ENCODE results near the gene ATP6V1F.

Gene ATP6V1F, protein sequence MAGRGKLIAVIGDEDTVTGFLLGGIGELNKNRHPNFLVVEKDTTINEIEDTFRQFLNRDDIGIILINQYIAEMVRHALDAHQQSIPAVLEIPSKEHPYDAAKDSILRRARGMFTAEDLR

DNA sequence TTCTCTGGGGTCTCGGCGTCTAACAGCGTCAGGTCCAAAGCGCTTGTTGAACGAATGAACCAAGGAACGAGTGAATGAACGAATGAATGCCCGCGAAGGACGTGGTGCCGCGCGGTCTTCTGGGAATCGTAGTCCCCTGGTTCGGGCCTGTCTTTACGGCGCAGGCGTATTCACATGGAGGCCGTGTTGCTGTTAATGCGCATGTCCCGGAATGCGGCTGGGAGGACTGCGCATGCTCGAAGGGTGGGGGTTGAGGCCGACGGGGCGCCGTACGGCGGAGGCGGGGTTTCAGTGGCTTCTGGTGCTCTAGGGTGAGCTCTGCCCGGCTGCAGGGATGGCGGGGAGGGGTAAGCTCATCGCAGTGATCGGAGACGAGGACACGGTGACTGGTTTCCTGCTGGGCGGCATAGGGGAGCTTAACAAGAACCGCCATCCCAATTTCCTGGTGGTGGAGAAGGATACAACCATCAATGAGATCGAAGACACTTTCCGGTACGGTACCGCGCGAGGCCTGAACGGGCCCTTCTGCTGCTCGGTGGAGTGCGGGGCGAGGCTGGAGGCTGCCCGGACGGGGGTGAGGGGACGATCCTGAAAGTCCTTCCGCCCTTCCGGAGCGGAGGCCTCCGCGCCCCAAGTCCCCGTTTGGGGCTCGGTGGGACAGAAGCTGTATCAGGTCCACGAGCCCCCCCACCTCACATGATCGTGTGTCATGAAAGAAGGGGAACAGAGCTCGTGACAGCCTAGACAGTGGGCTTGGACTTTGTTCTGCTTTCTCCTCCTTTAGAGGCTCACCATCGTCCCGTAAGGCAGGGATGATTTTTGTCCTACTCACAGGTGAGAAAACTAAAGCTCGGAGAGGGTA lies at the start of gene ATP6V1F:
ATP6V1F (plus strand) TSS at position 286 of the 862 bp plus-strand sequence; CDS start at position 335, 49 bp downstream.
- peak; percentile 83 for ATAC-seq (ENCODE audit: low read depth)
- peak within 1 kb of the TSS; percentile 94 for H3K4me3 Mint-ChIP-seq
- H3K27ac Mint-ChIP-seq: peak within 1 kb of the TSS; percentile 96
- DNase-seq (ENCODE audit: low spot score in 2 of 2): peak; percentile 98 to 100
- peaks cover 24% of the 10 kb centered on the region for H3K4me1 Mint-ChIP-seq
- H3K27me3 Mint-ChIP-seq: no peaks in the 10 kb centered on the region
- H3K9me3 Mint-ChIP-seq: no peaks in the 10 kb centered on the region
- peaks cover 18% of the 10 kb centered on the region for H3K36me3 Mint-ChIP-seq

DNA sequence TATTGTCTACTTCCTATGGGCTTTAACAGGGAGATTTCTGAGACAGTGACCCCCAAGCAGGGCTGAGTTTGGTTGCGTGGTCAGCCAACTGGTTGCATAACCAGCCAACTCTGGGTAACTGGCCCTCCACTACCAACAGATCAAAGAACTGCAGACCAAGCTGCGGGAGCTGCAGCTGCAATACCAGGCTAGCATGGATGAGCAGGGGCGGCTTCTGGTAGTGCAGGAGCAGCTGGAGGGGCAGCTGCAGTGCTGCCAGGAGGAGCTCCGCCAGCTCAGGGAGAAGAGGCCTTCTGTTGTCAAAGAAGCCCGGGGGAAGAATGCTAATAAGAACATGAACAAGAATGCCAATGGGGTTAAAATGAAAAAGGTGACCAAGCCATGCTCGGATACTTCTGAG lies 48.2 kb upstream of the ATP6V1F start:
- DNase-seq (ENCODE audit: low spot score in 2 of 2) (no peak), ATAC-seq (ENCODE audit: low read depth) (no peak)
- Mint-ChIP-seq H3K27ac (no peak overlapping the region), H3K27me3 (peaks cover 3% of the 10 kb centered on the region), H3K4me3 (no peak overlapping the region), H3K36me3 (no peaks in the 10 kb centered on the region), H3K9me3 (no peaks in the 10 kb centered on the region), H3K4me1 (peaks cover 3% of the 10 kb centered on the region)

DNA sequence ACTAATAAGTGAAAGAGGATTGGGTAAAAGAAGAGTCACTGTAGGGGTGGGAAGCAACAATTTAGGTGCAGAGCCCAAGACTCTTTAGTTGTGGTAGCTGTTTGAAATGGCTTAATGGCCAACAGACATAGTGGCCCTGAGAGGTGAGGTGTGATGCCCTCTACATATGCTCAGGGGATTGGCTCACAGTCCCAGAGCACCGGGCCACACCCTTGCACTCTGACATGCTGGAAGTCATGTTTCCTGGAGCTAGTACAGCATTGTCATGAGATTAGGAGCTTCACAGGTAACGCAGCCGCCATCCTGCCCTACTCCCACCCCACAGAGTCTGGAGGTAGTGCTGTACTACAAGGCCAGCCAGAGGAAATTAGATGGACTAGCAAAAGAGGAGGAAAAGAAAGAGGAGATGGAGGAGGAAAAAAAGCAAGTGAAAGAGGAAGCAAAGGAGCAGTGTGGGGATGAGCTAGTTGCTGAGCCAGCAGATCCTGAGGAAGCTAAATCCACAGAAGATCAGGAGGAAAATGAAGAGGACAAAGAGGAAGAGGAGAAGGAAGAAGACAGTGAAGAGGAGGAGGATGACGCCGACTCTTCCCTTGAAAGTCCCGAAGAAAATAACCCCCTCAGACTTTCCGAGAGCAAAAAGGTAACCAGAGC lies 47.2 kb upstream of the ATP6V1F start:
- no peak overlapping the region for H3K27ac Mint-ChIP-seq
- no peak overlapping the region for H3K4me3 Mint-ChIP-seq
- no peaks in the 10 kb centered on the region for H3K36me3 Mint-ChIP-seq
- H3K27me3 Mint-ChIP-seq: peaks cover 3% of the 10 kb centered on the region
- ATAC-seq (ENCODE audit: low read depth): no peak
- no peak for DNase-seq (ENCODE audit: low spot score in 2 of 2)
- H3K4me1 Mint-ChIP-seq: peaks cover 3% of the 10 kb centered on the region
- H3K9me3 Mint-ChIP-seq: no peaks in the 10 kb centered on the region

DNA sequence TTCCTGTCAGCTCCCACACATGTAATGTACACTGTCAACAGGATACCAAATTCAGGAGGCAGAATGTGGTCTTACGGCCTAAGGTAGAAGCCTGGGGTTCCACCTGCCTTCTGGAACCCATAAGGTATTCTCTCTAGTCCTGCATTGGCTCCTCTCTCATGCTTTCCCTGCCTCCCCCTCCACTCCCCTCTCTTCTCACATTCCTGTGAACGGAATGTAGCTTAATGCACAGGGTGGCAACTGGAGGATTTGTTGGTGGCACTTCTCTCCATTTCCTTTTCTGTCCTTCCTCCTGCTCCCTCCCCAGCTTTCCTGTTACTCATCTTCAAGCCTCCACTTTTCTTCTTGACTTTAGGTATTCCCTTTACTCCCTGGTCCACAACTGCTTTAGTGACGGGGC lies 44.0 kb upstream of the ATP6V1F start:
- Mint-ChIP-seq H3K27ac (no peak overlapping the region), H3K9me3 (no peaks in the 10 kb centered on the region), H3K36me3 (no peaks in the 10 kb centered on the region), H3K27me3 (peaks cover 6% of the 10 kb centered on the region), H3K4me1 (peaks cover 3% of the 10 kb centered on the region), H3K4me3 (no peak overlapping the region)
- ATAC-seq (ENCODE audit: low read depth) (no peak), DNase-seq (ENCODE audit: low spot score in 2 of 2) (no peak)

DNA sequence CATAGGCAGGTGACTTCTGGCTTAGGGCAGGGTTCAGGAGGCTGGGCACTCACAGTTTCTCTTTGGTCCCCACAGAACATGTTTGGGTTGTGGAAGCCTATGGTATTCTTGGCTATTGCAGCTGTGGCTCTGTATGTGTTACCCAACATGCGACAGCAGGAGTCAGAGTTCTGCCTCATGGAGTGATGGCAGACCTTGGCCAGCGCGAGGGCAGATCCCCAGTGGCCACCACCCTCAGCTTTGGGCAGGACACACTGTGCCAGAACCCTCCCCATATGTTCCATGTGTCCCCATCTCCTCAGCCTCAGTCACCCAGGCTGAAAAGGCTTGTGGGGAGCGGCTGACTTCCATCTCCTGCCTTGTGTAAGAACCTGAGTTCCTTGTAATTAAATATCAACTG lies 40.9 kb upstream of the ATP6V1F start:
- Mint-ChIP-seq H3K27me3 (peaks cover 8% of the 10 kb centered on the region), H3K36me3 (no peaks in the 10 kb centered on the region), H3K9me3 (no peaks in the 10 kb centered on the region), H3K27ac (no peak overlapping the region), H3K4me1 (no peaks in the 10 kb centered on the region), H3K4me3 (no peak overlapping the region)
- ATAC-seq (ENCODE audit: low read depth): no peak
- DNase-seq (ENCODE audit: low spot score in 2 of 2): no peak

DNA sequence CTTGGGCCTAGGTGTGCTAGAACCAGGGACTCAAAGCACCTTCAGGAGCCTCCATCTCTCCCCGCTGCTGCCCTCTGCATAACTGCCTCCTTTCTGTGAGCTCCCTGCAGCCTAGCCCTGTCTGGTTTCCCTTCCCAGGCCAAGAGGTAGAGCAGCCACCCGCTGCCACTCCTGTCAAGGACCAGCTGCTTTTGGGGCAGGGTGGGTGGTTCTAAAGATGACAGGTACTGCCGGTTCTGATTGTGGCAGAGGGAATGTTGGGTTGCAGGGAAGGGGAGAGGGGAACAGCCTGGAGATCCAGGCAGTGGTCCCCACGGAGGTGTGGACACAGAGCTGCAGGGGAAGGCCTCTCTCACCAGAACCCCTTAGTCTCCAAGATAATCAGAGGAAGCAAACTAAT lies 36.1 kb upstream of the ATP6V1F start:
- Mint-ChIP-seq H3K27ac (no peak overlapping the region), H3K36me3 (no peaks in the 10 kb centered on the region), H3K4me1 (peaks cover 14% of the 10 kb centered on the region), H3K4me3 (no peak overlapping the region), H3K9me3 (no peaks in the 10 kb centered on the region), H3K27me3 (peaks cover 21% of the 10 kb centered on the region)
- DNase-seq (ENCODE audit: low spot score in 2 of 2) (no peak), ATAC-seq (ENCODE audit: low read depth) (no peak)

DNA sequence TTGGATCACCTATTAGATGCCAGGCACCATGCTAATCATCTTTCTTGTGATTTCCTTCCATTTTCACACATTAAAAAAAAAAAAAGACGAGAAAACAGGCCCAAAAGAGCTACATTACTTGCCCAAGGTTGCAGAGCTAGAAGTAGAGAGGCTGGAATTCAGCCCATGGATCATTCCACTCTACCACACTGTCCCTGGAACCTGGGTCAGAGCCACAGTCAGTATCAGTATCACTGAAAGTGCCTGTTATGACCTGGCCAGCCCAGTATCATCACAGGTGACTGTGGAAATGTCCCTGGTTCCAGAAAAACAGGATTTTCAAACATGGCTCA lies 35.8 kb upstream of the ATP6V1F start:
- no peaks in the 10 kb centered on the region for H3K36me3 Mint-ChIP-seq
- no peak for ATAC-seq (ENCODE audit: low read depth)
- H3K4me3 Mint-ChIP-seq: no peak overlapping the region
- H3K27ac Mint-ChIP-seq: no peak overlapping the region
- peaks cover 21% of the 10 kb centered on the region for H3K27me3 Mint-ChIP-seq
- H3K4me1 Mint-ChIP-seq: peaks cover 14% of the 10 kb centered on the region
- H3K9me3 Mint-ChIP-seq: no peaks in the 10 kb centered on the region
- no peak for DNase-seq (ENCODE audit: low spot score in 2 of 2)

DNA sequence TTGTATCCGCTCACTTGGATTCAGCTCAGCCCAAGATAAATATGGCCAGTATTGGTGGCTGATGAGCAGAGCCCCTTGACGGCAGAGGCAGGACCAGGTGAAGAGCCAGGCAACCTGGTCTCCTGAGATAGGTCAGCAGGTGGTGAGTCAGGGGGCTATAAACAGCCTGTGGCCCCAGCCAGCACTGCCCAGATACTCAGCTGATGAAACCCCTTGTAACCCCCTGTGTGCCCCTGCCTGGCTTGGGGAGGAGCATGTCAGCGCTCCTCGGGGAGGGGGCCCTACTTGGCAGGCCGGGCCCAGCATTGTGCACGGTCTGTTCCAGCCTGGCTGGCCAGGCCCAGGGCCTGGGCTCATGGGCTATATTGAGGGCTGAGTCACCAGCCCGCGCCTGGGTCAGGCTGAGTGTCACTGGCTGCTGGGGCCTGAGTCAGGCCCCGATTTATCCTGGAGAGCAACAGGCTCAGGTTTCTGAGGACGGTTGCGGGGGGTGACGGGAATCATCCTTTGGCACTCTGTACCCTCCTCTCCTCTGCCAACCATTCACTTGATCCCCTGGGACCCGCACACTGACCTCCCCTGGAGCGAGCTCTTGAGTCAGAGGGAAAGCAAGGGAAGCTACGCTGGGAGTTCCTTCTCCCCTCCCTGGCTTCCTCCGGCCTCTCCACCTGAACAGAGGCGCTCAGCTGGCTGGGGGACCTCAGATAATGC lies 35.3 kb upstream of the ATP6V1F start:
- H3K36me3 Mint-ChIP-seq: no peaks in the 10 kb centered on the region
- peaks cover 19% of the 10 kb centered on the region for H3K27me3 Mint-ChIP-seq

DNA sequence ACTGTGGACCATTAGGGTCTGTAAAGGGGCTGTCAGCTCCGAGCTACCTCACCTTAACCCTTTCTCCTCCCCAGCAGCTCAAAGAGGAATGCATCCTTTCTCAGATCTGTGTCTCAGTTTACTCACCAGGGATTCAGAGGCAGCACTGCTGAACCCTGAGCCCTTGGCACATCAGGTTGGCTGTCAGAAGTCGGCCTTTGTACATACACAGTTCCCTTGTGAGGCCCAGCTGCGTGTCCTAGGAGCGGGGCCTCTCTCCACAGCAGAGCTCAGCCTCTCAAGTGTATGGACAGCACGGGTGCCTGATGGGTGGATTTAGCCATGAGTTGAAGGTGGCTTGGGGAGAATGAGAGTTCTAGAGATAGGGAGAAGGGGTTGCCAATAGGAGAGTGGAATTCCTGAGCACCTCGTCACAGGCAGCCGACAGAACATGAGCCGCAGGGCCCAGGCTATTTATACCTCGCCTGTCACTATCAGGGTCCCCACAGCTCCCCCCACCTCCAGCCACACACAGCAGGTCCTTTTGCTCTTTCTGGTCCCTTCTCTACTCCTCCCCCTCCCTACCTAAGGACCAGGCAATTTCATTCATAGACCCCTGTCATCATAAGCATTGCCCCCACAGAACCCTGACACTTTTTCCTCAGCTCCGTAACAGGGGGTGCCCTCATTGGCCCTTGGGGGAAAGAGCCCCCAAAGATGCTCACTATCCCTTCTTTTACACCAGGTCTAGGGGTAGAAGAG lies 34.5 kb upstream of the ATP6V1F start:
- no peak overlapping the region for H3K27ac Mint-ChIP-seq
- DNase-seq (ENCODE audit: low spot score in 2 of 2) (no peak), ATAC-seq (ENCODE audit: low read depth) (no peak)
- H3K27me3 Mint-ChIP-seq: peaks cover 18% of the 10 kb centered on the region
- no peaks in the 10 kb centered on the region for H3K9me3 Mint-ChIP-seq
- no peaks in the 10 kb centered on the region for H3K36me3 Mint-ChIP-seq
- no peak overlapping the region for H3K4me3 Mint-ChIP-seq
- peaks cover 14% of the 10 kb centered on the region for H3K4me1 Mint-ChIP-seq

More for the DNA sequence above, 35.3 kb upstream of the ATP6V1F start:
- H3K27ac Mint-ChIP-seq: no peak overlapping the region
- no peak overlapping the region for H3K4me3 Mint-ChIP-seq
- H3K4me1 Mint-ChIP-seq: peaks cover 14% of the 10 kb centered on the region
- DNase-seq (ENCODE audit: low spot score in 2 of 2) (no peak), ATAC-seq (ENCODE audit: low read depth) (no peak)
- no peaks in the 10 kb centered on the region for H3K9me3 Mint-ChIP-seq

DNA sequence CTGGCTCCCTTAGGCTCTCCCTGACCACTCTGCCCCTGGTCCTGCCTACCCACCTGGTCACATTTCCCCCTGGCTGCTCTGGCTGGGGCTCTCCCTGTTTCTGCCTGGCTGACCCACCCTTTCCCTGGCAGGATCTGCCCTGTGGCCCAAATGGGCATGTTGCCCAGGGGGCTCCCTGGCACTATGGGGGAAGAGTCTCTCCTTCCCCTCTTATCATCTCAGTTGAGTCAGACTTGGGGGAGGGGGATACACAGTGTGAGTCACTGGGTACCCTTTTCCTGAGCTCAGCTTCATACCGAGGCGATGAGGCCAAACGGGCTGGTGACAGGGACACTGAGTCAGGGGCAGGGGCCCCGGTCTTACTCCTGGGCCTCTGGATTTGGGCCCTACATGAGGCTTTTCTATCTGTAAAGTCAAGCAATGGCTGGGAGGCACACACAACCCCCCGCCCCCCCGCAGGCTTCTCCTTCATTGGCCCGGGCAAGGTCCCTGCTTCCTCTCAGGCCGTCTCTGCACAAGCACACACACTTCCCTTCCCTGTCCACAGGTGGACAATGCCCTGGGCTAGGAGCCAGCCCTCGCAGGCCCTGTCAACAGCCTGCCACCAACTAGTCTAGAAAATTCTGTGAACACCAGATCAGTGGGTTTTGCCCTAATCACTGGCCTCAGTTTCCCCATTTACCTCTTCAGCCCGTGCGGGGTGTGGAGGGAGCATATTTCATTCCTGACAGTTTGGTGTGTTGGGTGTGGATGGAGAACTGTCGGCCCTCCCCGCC lies 33.1 kb upstream of the ATP6V1F start:
- peaks cover 18% of the 10 kb centered on the region for H3K27me3 Mint-ChIP-seq
- H3K4me3 Mint-ChIP-seq: peak overlapping the region; percentile 49

DNA sequence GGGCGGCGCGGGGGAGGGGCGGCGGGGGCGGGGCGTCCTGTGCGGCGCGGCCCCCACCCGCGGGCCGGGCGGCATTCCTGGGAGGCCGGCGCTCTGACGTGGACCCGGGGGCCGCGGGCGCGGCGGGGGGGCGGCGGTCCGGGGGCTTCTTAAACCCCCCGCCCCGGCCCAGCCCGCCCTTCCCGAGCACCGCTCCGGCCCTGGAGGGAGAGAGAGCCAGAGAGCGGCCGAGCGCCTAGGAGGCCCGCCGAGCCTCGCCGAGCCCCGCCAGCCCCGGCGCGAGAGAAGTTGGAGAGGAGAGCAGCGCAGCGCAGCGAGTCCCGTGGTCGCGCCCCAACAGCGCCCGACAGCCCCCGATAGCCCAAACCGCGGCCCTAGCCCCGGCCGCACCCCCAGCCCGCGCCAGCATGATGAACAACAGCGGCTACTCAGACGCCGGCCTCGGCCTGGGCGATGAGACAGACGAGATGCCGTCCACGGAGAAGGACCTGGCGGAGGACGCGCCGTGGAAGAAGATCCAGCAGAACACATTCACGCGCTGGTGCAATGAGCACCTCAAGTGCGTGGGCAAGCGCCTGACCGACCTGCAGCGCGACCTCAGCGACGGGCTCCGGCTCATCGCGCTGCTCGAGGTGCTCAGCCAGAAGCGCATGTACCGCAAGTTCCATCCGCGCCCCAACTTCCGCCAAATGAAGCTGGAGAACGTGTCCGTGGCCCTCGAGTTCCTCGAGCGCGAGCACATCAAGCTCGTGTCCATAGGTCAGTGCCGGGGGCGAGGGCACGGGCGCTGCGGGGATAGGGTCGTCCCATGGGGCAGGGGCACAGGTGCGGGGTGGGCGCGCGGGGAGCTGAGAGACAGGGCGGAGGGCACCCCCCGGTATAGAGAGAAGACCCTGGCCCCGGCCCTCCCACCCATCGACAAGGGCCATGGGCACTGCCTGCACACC lies 32.2 kb upstream of the ATP6V1F start, which contains the start of gene FLNC:
FLNC (plus strand) TSS at position 176 of the 947 bp plus-strand sequence; CDS start at position 408, 232 bp downstream.
- DNase-seq (ENCODE audit: low spot score in 2 of 2): peak; percentile 38 to 54
- H3K27ac Mint-ChIP-seq: no peak within 1 kb of the TSS
- ATAC-seq (ENCODE audit: low read depth): peak; percentile 62
- H3K9me3 Mint-ChIP-seq: no peaks in the 10 kb centered on the region
- no peaks in the 10 kb centered on the region for H3K36me3 Mint-ChIP-seq
- H3K4me1 Mint-ChIP-seq: peaks cover 14% of the 10 kb centered on the region
- H3K4me3 Mint-ChIP-seq: peak within 1 kb of the TSS; percentile 72
- H3K27me3 Mint-ChIP-seq: peaks cover 20% of the 10 kb centered on the region

More for the DNA sequence above, 33.1 kb upstream of the ATP6V1F start:
- peaks cover 14% of the 10 kb centered on the region for H3K4me1 Mint-ChIP-seq
- DNase-seq (ENCODE audit: low spot score in 2 of 2): no peak
- no peak for ATAC-seq (ENCODE audit: low read depth)
- no peak overlapping the region for H3K27ac Mint-ChIP-seq
- no peaks in the 10 kb centered on the region for H3K36me3 Mint-ChIP-seq
- no peaks in the 10 kb centered on the region for H3K9me3 Mint-ChIP-seq

All from memory B cell (primary cell).